Calu3 (cell line): ENCODE measurements around the gene TEX2. TPM values are rescaled to one million over a fixed set of nuclear protein-coding genes. Genes with fewer than 3 reads are reported as not detected.

Experiments
- BruUV-seq: library from RNA; stranded (reverse); fragments of 400-500 nt; replicated peaks from 2 replicates; lab custom pipeline; 2021; lab: Mats Ljungman, UMichigan
- CTCF ChIA-PET: fragments of 300-600 bp; sonication (Branson Sonifier 250); formaldehyde crosslinking; loops from one replicate; lab custom pipeline; 2022; ENCODE audit warnings: antibody characterized with exemption; lab: Charles Lee
- DNase-seq: peaks from one replicate; pipeline ENCODE4 v3.0.0; 2022
- H3K27ac Mint-ChIP-seq: one replicate; pipeline ENCODE4 v1.8.0; 2022; ENCODE audit warnings: mixed read lengths; ENCODE audit not compliant: unreplicated experiment
- H3K27me3 Mint-ChIP-seq: one replicate; pipeline ENCODE4 v1.8.0; 2022; ENCODE audit warnings: mixed read lengths; ENCODE audit not compliant: unreplicated experiment
- H3K36me3 Mint-ChIP-seq: one replicate; pipeline ENCODE4 v1.8.0; 2022; ENCODE audit warnings: mild to moderate bottlenecking, moderate library complexity, mixed read lengths; ENCODE audit not compliant: insufficient read depth, unreplicated experiment
- H3K4me1 Mint-ChIP-seq: one replicate; pipeline ENCODE4 v1.8.0; 2022; ENCODE audit warnings: mild to moderate bottlenecking, low read depth, mixed read lengths; ENCODE audit not compliant: unreplicated experiment
- H3K4me3 Mint-ChIP-seq: one replicate; pipeline ENCODE4 v1.8.0; 2022; ENCODE audit warnings: mild to moderate bottlenecking, low read depth, moderate library complexity, mixed read lengths; ENCODE audit not compliant: unreplicated experiment
- H3K9me3 Mint-ChIP-seq: one replicate; pipeline ENCODE4 v1.8.0; 2022; ENCODE audit warnings: low read depth, mixed read lengths; ENCODE audit not compliant: unreplicated experiment
- intact Hi-C: fragments of 100-400 bp; cut with micrococcal nuclease; formaldehyde crosslinking; loops from one replicate; pipeline ENCODE4 v1.10.0; 2022; ENCODE audit not compliant: unreplicated experiment
- total RNA-seq: library from RNA; stranded (reverse); gene quantifications from 2 replicates; pipeline ENCODE4 v1.2.3, GENCODE V29; 2022
- TF ChIP-seq, protein P1 (sequence below): fragments of 200-600 bp; IDR thresholded peaks from one replicate; pipeline ENCODE4 v1.8.0; 2022; ENCODE audit warnings: antibody characterized with exemption; ENCODE audit not compliant: unreplicated experiment

The TEX2 gene
- total RNA-seq, 1 experiment from 2014 or later = 12.3 TPM

DNA sequence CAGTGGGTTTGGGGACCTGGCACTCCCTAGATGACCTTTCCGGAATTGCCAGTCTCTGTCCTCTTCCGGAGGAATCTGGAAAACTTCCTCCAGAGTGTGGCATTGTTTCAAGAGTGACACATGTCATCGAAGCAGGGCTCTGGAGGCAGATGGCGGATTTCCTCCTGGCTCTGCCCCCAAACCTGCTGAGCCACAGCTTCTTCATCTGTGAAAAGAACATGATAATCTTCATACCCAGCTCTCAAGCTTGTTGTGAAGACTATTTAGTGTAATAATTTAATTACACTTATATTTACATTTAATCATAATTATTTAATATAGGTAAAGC, 19.7 kb upstream of the TEX2 start:
- no TSS peak for BruUV-seq
- TF ChIP-seq, protein P1, sequence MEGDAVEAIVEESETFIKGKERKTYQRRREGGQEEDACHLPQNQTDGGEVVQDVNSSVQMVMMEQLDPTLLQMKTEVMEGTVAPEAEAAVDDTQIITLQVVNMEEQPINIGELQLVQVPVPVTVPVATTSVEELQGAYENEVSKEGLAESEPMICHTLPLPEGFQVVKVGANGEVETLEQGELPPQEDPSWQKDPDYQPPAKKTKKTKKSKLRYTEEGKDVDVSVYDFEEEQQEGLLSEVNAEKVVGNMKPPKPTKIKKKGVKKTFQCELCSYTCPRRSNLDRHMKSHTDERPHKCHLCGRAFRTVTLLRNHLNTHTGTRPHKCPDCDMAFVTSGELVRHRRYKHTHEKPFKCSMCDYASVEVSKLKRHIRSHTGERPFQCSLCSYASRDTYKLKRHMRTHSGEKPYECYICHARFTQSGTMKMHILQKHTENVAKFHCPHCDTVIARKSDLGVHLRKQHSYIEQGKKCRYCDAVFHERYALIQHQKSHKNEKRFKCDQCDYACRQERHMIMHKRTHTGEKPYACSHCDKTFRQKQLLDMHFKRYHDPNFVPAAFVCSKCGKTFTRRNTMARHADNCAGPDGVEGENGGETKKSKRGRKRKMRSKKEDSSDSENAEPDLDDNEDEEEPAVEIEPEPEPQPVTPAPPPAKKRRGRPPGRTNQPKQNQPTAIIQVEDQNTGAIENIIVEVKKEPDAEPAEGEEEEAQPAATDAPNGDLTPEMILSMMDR = no peak

DNA sequence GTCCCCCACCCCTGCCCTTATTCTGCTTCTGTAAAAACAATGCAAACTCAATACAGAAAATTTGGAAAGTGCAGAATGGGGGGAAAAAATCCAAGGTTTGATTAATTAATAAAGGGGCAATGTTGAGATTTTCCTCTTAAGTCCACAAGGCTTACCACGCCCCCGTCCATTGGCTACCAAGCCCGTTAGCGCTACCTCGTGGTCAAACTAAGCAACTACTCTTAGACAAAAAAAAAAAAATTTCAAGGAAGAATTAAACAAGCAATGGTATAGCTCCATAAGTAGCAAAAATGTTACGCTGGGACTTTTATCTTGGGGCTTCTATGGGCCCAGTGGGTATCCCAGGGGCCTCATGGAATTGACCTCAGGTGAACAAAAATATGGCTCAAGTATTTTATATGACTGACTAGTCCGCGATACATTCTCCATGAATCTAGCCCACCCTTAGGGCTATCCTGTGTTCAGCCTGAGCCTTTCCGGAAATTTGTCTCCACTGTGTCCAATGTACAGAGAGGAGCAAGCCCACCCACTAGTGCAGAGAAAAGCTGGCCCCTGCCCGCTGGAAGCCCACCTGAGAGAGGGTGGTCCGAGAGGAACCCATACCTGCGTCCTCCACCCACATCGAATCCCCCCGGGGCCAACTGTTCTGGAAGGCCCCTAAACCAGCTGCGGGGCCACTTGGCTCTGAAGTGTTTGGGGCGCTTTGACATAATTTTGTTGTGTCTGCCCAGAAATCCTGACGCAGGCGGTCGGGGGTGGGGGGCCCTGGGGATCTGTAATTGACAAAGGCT, 19.1 kb upstream of the TEX2 start:
- Mint-ChIP-seq H3K9me3 (no peaks in the 10 kb centered on the region), H3K27me3 (no peaks in the 10 kb centered on the region), H3K4me3 (no peak overlapping the region), H3K27ac (no peak overlapping the region), H3K36me3 (no peaks in the 10 kb centered on the region), H3K4me1 (no peaks in the 10 kb centered on the region)
- TF ChIP-seq, protein P1 = no peak
- CTCF ChIA-PET = interaction anchor here (0.6 to 1.7 kb wide), 9 partner anchors 11 to 363 kb away, joined by 3 to 6 read pairs (median 3); no protein-coding TSS in a partner anchor
- DNase-seq = peak; percentile 51
- intact Hi-C loops = loop anchor here (2.0 kb wide), 1 partner anchor 137 kb away; no protein-coding TSS in a partner anchor
- BruUV-seq = no TSS peak

More for the DNA sequence above, 19.7 kb upstream of the TEX2 start:
- Mint-ChIP-seq H3K4me3 (no peak overlapping the region), H3K27me3 (no peaks in the 10 kb centered on the region), H3K9me3 (no peaks in the 10 kb centered on the region), H3K4me1 (no peaks in the 10 kb centered on the region), H3K36me3 (no peaks in the 10 kb centered on the region), H3K27ac (no peak overlapping the region)
- CTCF ChIA-PET = interaction anchor here (0.9 to 1.7 kb wide), 3 partner anchors 10 to 149 kb away, joined by 3 to 6 read pairs (median 3); no protein-coding TSS in a partner anchor
- intact Hi-C loops = loop anchor here (2.0 kb wide), 1 partner anchor 138 kb away; no protein-coding TSS in a partner anchor
- DNase-seq = no peak

DNA sequence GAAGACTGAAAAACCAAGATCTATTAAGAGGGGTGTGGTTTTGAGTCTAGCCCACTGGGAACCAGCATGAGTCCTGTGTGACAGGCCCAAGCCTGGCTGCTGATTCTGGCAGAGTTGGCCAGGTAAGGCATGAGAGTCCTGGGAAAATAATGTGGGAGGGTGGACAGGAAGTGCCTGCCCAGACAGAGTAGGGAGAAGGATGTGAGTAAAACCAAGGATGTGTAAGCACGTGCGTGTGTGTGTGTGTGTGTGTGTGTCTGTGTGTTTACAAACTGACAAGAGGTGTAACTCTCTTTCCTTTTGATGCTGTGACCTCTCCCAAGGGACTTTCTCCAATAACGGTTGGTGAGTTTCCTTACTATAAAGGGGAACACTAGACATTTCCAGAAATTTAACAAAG, 15.6 kb upstream of the TEX2 start:
- Mint-ChIP-seq H3K9me3 (no peaks in the 10 kb centered on the region), H3K27me3 (peaks cover 14% of the 10 kb centered on the region), H3K4me1 (no peaks in the 10 kb centered on the region), H3K27ac (no peak overlapping the region), H3K36me3 (peaks cover 4% of the 10 kb centered on the region), H3K4me3 (no peak overlapping the region)
- intact Hi-C loops = no loop called here
- CTCF ChIA-PET = no interaction called here
- no TSS peak for BruUV-seq
- TF ChIP-seq, protein P1 = no peak
- no peak for DNase-seq

DNA sequence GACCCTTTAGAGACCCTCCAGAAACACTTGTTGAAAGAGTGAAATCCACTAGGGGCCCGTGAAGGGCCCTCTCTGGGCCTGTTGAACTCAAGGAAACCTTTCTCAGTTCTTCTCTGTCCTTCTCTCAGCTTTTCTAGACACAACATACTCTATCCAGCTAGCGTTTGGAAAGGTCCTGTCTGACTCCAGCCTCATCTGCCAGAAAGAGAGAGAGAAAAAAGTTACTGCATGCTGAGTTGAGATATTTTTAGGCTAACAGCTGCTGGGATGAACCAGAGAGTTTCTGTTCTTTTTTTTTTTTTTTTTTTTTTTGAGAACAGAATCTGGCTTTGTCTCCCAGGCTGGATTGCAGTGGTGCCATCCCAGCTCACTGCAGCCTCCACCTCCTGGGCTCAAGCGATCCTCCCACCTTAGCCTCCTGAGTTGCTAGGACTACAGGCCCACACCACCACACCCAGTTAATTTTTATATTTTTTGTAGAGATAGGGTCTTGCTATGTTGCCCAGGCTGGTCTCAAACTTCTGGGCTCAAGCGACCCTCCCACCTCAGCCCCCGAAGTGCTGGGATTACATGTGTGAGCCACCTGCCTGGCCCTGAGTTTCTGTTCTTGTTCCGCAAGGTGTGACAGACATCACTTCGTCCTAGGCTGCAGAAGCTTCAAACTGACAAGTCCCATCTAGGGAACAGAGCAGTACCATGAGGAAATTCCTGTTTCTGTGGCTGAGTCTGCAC, 14.9 kb upstream of the TEX2 start:
- Mint-ChIP-seq H3K9me3 (no peaks in the 10 kb centered on the region), H3K36me3 (peaks cover 4% of the 10 kb centered on the region), H3K4me3 (no peak overlapping the region), H3K27ac (no peak overlapping the region), H3K4me1 (no peaks in the 10 kb centered on the region), H3K27me3 (peaks cover 14% of the 10 kb centered on the region)
- BruUV-seq = no TSS peak
- TF ChIP-seq, protein P1 = no peak
- DNase-seq = no peak
- intact Hi-C loops = no loop called here
- CTCF ChIA-PET = no interaction called here
